SK-N-SH (cell line): ENCODE measurements around the gene SLC35F1.

Experiments
- POLR2AphosphoS5 ChIP-seq: IDR thresholded peaks from 2 replicates; pipeline ENCODE4 v1.6.1; 2012; ENCODE audit warnings: low read depth, low read length
- RAD21 ChIP-seq: IDR thresholded peaks from 2 replicates; pipeline ENCODE4 v1.6.1; 2012; ENCODE audit warnings: mild to moderate bottlenecking, low read length
- TF ChIP-seq, protein P1 (sequence below): fragments of 200-600 bp; sonication (generic); IDR thresholded peaks from 2 replicates; pipeline ENCODE4 v1.6.1; 2017; ENCODE audit warnings: antibody characterized with exemption, mild to moderate bottlenecking, moderate library complexity
- TF ChIP-seq, protein P2 (sequence below): IDR thresholded peaks from 2 replicates; pipeline ENCODE4; 2012

DNA sequence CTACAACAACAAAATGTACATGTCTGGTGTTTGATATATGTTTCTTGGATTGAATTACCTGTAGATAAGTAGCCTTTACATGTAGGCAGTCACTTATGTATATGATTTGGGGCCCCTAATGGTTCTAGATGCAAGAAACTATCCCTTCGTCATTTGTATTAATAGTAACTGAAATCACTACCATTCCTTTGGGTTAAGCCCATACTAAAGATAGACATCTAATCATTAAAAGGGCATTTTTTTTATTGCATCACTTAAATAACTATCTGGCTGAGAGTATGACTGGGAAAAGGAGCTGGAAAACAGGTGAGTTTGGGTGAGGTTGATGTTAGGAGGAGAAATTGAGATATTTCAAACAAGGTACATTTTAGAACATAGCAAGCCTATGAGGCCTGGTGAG, 427.6 kb downstream of the SLC35F1 start:
- TF ChIP-seq, protein P1, sequence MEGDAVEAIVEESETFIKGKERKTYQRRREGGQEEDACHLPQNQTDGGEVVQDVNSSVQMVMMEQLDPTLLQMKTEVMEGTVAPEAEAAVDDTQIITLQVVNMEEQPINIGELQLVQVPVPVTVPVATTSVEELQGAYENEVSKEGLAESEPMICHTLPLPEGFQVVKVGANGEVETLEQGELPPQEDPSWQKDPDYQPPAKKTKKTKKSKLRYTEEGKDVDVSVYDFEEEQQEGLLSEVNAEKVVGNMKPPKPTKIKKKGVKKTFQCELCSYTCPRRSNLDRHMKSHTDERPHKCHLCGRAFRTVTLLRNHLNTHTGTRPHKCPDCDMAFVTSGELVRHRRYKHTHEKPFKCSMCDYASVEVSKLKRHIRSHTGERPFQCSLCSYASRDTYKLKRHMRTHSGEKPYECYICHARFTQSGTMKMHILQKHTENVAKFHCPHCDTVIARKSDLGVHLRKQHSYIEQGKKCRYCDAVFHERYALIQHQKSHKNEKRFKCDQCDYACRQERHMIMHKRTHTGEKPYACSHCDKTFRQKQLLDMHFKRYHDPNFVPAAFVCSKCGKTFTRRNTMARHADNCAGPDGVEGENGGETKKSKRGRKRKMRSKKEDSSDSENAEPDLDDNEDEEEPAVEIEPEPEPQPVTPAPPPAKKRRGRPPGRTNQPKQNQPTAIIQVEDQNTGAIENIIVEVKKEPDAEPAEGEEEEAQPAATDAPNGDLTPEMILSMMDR = no peak
- TF ChIP-seq, protein P2, sequence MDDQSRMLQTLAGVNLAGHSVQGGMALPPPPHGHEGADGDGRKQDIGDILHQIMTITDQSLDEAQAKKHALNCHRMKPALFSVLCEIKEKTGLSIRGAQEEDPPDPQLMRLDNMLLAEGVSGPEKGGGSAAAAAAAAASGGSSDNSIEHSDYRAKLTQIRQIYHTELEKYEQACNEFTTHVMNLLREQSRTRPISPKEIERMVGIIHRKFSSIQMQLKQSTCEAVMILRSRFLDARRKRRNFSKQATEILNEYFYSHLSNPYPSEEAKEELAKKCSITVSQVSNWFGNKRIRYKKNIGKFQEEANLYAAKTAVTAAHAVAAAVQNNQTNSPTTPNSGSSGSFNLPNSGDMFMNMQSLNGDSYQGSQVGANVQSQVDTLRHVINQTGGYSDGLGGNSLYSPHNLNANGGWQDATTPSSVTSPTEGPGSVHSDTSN = no peak
- TF ChIP-seq RAD21 = no peak
- no peak for TF ChIP-seq POLR2AphosphoS5
